ENCODE data around the gene OOSP3. TPM values are rescaled to one million over a fixed set of nuclear protein-coding genes. Genes with fewer than 3 reads are reported as not detected.

Gene OOSP3
- total RNA-seq, 1 experiment from 2014 or later: not detected

GRCh38 chr11:59872076-59872475 lies 6.5 kb upstream of the OOSP3 start:
- Histone ChIP-seq H3K36me3 (ENCODE audit: control insufficient read depth in 1 of 2, insufficient read depth in 2 of 2, low read length in 2 of 2) (no peaks in the 10 kb centered on the region), H3K4me2 (ENCODE audit: low read length) (no peak overlapping the region), H3K9me2 (ENCODE audit: insufficient read depth) (no peaks in the 10 kb centered on the region), H3K27ac (ENCODE audit: low read depth, low read length) (no peak overlapping the region), H3K27me3 (ENCODE audit: insufficient read depth, low read length) (no peaks in the 10 kb centered on the region), H3K9me3 (ENCODE audit: control insufficient read depth in 1 of 2, insufficient read depth in 1 of 2, low read depth in 1 of 2, low read length in 2 of 2) (no peaks in the 10 kb centered on the region), H3K9ac (ENCODE audit: low read length) (no peak overlapping the region), H2AFZ (ENCODE audit: low read depth, low read length, poor library complexity, severe bottlenecking) (no peak overlapping the region), H3K4me1 (ENCODE audit: control insufficient read depth in 1 of 2, insufficient read depth in 2 of 2, low read length in 2 of 2) (no peaks in the 10 kb centered on the region), H3K79me2 (ENCODE audit: insufficient read depth, low read length) (no peaks in the 10 kb centered on the region), H4K20me1 (ENCODE audit: insufficient read depth) (no peaks in the 10 kb centered on the region), H3K4me3 (replicated peaks in 1 of 2; ENCODE audit: low read depth in 1 of 2, low read length in 2 of 2) (no peak overlapping the region)
- POLR2A ChIA-PET: no interaction called here
- CTCF ChIA-PET: no interaction called here
- ATAC-seq (no peak), DNase-seq (ENCODE audit: low read depth, low spot score) (no peak)
- TF ChIP-seq POLR2A (IDR thresholded peaks at IDR 0.05; ENCODE audit: borderline replicate concordance, extremely low read depth, insufficient read depth, insufficient read length) (no peak), ZFX (IDR thresholded peaks at IDR 0.05) (no peak), EGR1 (IDR thresholded peaks at IDR 0.05; ENCODE audit: low read depth) (no peak), ZBTB33 (IDR thresholded peaks at IDR 0.05; ENCODE audit: extremely low read depth, insufficient replicate concordance, low read length) (no peak), EZH2 (IDR thresholded peaks at IDR 0.05) (no peak), EZH2phosphoT487 (IDR thresholded peaks at IDR 0.05; ENCODE audit: borderline replicate concordance) (no peak), ZNF274 (IDR thresholded peaks at IDR 0.05; ENCODE audit: low read depth, low read length) (no peak), ELF1 (IDR thresholded peaks at IDR 0.05; ENCODE audit: borderline replicate concordance, low read depth) (no peak), SP1 (IDR thresholded peaks at IDR 0.05; ENCODE audit: low read depth) (no peak), POLR2AphosphoS5 (IDR thresholded peaks at IDR 0.05; ENCODE audit: low read depth, low read length) (no peak), CTCF (IDR thresholded peaks at IDR 0.05 in 2 of 3, conservative IDR thresholded peaks at IDR 0.05 in 1 of 3; ENCODE audit: borderline replicate concordance in 1 of 3, insufficient read depth in 1 of 3, low read depth in 2 of 3, low read length in 2 of 3) (no peak)
- no TSS peak for BruUV-seq (replicated peaks)
- RAD21 ChIA-PET (ENCODE audit: low non-redundant PET in 1 of 2, low total read pairs in 2 of 2, uncharacterized antibody in 2 of 2, unreplicated experiment in 2 of 2): no interaction called here
- intact Hi-C loops (cut with micrococcal nuclease): no loop called here
